NCI-H1048 (cell line): ENCODE results near the gene IFITM10.
"Not testable (repeated sequence)": the region's sequence is repeated elsewhere in the genome, so short reads cannot be mapped to it uniquely, and the experiment has no call there.

Experiments used
- DNase-seq: peaks from one replicate; lab custom pipeline; 2025; lab: John Stamatoyannopoulos, UW

The IFITM10 gene

GRCh38 chr11:1778141-1778911, 27.9 kb upstream of the IFITM10 start:
- DNase-seq, result no peak

DNA sequence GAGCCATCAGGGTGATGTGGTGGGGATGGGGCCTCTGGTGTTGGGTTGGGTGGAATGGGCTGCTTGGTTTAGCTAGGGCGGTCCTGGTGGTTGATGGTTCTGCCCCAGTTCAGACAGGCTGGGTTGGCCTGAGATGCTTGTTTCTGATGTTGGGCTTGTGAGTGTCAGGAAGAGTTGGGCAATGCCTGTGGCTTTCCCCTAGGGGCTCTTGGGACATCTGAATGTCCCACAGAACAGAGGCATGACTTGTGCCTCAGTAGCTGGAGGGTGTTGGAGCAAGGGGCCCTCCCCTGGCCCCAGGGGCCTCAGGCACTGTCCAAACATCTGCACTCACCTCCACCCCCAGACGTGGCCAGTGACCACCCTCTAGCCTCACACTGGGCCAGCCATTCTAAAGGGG, 27.3 kb upstream of the IFITM10 start:
- no peak for DNase-seq

DNA sequence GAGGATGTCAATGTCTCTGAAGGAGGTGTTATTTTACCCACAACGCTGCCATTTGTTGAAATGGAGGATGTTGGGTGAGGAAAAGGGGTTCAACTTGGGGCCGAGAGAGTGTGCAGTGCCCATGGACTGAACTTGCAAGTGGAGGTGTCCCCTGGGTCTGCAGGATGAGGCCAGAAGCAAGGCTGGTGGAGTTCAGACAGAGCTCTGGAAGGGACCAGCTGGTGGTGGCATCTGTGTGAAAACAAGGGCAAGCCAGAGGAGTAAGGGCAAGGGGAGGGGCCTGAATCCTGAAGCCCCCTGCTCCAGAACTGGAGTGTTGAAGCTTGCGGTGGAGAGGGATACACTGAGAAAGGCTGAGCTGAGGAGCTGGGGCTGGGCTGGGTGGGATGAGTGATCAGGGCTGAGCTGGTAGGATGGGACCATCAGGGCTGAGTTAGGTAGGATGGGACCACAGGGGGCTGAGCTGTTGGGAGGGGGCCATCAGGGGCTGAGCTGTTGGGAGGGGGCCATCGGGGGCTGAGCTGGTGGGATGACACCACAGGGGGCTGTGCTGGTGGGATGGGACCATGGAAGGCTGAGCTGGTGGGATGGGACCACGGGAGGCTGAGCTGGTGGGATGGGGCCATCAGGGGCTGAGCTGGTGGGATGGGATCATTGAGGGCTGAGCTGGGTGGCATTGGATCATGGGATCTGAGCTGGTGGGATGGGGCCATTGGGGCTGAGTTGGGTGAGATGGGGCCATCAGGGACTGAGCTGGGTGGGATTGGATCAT, 26.7 kb upstream of the IFITM10 start:
- DNase-seq, result no peak

- DNase-seq, result no peak
These were observed 26.0 kb upstream of the IFITM10 start for GRCh38 chr11:1776331-1776851.

GRCh38 chr11:1774886-1775285, 24.5 kb upstream of the IFITM10 start:
- no peak for DNase-seq

DNA sequence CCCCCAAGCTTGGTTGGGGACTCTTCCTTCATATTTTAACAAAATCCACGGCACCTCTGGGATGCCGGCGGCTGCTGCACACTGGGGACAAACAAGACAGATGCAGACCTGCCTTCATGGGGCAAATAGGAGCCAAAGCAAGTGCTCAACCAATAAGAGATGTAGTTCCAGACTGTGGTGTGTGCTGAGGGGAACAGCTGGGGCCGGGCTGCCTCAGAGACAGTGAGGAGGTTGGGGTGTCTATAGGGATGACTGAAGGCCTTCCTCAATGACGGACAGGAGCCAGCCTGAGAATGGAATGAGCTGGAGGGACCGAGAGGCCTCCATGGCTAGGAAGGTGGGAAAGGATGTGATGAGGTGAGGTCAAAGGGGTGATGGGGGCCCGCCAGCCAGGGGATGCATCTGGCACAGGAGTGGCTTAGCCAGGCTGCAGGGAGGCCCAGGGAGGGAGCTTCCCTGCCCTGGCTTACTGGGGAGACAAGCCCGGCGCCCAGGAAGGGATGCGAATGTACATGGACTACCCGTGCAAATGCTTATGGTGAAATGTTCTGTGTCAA, 23.7 kb upstream of the IFITM10 start:
- DNase-seq, result no peak

DNA sequence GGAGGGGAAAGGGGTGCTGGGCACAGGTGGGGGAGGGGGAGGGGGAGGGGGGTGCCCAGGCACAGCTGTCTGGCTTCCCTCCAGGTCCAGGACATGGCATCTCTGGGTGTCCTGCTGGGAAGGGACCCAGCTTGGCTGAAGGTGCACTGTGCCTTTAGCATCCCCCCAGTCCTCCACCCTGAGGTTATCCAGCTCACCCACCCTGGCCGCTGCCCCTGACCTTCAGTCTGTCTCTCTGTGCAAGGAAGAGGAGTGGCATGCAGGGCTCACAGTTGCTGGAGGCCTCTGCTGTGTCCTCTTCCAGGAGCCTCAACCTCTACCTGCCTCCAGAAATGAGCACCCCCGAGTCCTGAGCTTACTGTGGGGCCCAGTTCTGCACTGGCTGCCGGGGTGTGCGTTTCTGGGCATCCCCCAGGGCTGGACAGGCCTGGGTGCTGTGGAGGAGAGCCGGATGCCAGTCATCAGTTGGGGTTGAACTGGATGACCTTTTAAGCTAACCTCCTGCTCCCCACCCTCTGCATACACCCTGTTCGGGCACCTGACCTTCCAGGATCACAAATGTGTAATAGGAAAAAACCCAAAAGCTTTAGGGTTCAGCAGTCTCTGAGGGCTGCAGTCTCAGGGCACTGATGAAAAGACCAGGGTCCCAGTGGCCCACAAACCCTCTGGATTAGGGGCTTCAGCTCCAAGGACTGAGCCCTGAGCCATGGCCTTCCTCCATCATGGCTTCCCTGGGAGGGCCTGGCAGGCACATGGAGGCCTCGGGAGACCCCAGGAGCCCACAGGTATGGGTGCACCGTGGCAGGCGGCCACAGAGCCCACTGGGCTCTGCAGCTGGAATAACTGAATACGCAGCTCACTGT, 23.0 kb upstream of the IFITM10 start:
- DNase-seq, result no peak

DNA sequence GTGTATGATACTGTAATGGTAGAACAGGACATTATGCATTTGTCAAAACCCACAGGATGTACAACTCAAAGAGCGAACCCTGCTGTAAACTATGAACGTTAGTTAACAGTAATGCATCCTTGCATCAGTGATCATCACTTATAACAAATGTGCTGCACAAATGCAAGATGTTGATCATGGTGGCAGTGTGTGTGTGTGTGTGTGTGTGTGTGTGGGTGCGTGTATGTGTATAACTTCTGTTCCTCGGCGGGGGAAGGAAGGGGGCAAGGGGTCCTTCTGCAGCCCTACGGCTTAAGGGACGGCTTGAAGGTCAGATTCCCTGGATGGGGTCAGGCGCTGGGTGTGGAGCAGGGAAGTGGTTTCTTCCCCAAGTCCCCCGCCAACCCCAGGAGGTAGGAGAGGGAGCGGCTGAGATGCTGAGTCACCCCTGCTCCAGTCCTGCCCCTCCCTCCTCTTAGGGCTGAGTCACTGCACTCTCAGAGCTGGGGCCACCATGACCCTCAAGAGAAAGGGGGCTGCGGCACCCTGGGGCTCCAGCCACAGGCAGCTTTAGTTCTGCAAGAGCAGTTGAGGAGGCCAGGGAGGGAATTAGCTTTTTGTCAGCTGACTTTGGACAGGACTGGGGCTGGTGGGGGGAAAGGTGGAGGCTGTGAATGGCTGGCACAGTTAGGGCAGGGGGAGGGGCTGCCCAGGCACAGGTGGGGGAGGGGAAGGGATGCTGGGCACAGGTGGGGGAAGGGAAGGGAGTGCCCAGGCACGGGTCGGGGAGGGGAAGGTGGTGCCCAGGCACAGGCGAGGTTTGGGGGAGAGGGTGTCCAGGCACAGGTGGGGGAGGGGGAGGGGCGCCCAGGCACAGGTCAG, 22.1 kb upstream of the IFITM10 start:
- no peak for DNase-seq

- DNase-seq, result no peak
These were observed 21.3 kb upstream of the IFITM10 start for GRCh38 chr11:1771700-1772099.

DNA sequence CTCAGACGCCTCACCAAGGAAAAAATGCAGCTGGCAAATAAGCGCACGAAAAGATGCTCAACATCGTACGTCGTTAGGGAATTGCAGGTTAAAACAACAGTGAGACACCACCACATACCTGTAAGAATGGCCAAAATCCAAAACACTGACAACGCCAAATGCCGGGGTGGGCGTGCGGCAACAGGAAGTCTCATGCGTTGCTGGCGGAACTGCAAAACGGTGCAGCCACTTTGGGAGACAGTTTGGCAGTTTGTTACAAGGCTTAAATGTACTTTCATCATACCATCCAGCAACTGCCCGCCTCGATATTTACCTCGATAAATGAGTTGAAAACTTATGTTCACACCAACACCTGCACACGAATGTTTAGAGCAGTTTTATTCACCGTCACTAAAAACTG, 20.9 kb upstream of the IFITM10 start:
- DNase-seq, result no peak

- no peak for DNase-seq
These were observed 20.1 kb upstream of the IFITM10 start for GRCh38 chr11:1770528-1770927.

DNA sequence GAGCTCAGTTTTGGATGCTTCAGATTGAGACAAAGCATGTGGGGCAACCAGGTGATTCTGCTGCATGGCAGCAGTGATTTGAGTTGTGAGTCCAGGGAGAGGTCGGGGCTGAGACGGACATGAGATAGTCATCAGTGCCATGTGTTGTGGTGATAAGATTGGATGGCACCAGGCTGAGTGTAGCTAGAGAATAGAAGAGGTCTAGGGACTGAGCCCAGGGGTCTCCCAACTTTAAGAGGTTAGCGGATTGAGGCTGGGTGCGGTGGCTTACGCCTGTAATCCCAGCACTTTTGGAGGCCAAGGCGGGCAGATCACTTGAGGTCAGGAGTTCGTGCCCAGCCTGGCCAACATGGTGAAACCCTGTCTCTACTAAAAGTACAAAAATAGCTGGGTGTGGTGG, 19.7 kb upstream of the IFITM10 start:
- DNase-seq, result no peak

DNA sequence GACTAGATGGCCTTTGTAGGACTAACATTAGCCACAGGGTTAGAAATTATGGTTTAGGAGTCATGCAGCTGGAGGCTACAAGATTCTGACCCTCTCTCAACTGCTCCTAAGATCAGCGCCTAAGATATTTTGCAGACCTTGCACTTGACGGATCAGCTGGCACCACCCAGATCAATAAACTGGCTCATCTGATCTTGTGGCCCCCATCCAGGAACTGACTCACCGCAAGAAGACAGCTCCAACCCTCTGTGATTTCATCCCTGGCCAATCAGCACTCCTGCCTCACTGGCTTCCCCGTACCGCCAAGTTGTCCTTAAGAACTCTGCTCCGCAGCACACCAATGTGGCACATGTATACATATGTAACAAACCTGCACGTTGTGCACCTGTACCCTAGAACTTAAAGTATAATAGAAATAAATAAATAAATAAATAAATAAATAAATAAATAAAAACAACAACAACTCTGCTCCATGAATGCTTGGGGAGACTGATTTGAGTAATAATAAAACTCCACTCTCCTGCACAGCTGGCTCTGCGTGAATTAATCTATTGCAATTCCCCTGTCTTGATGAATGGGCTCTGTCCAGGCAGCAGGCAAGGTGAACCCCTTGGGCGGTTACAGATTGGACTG, 19.0 kb upstream of the IFITM10 start:
- DNase-seq, result not testable (repeated sequence)

DNA sequence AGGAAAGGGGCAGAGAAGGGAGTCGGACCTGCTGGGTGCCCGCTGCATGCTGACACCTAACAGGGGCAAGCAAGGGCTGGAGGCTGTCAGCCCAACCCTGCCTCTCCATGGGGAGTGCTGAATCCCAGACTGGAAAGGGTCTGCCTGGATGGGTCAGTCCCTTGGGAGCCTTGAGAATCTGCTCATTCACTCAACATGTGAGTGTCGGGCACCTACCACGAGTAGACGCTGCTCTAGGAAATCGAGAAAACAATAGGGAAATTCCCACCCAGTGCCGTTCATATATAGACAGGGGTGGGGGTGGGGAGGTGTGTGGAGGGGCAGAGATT, 17.7 kb upstream of the IFITM10 start:
- no peak for DNase-seq

GRCh38 chr11:1767399-1768140, 17.2 kb upstream of the IFITM10 start:
- no peak for DNase-seq

DNA sequence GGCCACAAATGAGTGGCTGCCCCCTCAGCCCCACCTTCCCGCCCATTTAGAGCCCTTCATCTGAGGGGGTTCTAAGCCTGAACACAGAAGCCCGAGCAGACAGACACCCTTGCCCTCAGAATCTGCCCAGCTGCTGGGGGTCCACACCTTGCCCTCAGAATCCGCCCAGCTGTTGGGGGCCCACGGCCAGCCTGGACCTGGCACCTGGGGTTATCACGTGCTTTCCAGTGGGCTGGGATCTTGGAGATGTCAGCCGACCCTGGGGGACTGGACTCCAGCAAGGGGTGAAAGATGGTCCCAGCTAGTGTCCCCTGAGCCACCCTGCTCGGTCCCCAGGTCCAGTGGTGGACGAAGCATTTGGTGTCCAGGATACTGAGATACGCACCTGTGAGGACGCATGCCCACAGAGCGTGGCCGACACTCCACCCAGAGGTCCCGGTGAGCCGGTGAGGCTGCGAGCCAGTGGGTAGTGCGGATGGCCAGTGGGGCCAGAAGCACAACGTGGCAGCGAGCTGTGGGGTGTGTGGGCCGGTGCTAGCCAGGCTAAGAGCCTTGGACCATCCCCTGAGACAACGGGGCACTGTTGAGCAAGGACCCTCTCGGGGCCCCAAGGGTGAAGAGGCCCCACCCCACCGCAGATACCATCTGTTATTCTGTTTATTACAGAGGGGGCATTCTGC, 16.5 kb upstream of the IFITM10 start:
- no peak for DNase-seq

DNA sequence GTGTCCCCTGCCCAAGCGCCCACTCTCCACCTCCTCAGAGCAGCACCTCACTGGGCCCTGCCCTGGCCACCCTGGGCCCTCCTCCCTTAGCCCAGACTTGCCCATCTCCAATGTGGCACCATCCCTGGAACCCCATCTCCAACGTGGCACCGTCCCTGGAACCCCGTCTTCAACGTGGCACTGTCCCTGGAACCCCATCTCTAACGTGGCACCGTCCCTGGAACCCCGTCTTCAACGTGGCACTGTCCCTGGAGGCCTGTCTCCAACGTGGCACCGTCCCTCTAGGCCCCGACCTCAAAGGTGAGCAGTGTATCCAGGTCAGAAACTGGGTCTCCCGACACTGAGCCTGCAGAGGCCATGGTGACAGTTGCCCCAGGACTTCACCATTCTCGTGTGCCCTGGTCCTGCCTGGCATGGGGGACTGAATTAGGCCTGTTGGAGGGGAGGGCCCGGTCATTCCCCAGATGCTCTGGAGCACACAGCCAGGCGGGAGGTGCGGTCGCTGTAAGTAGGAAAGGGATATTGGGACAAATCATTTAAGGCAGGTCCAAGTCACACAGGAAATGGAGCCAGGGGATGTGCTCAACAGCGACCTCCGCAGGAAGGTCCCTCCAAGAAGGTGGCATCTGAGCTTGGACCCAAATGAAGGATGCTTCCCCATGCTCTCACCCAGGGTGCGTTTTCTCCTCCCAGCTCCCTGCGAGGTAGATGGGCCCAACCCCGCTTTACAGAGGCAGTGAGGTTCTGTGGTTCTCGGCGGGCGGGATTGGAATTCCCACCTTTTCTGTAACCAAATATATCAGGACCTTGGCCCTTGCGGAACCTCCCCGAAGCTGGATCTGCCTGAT, 15.7 kb upstream of the IFITM10 start:
- DNase-seq, result no peak
